NT2/D1 (cell line): ENCODE results near the gene GRPR.

Source experiments
- YY1 ChIP-seq: IDR thresholded peaks from 2 replicates; pipeline ENCODE4 v1.6.1; 2011; ENCODE audit not compliant: insufficient read length, insufficient read depth
- ZNF274 ChIP-seq: IDR thresholded peaks from 2 replicates; pipeline ENCODE4 v1.6.1; 2011; ENCODE audit warnings: mild to moderate bottlenecking, low read depth, low read length

DNA sequence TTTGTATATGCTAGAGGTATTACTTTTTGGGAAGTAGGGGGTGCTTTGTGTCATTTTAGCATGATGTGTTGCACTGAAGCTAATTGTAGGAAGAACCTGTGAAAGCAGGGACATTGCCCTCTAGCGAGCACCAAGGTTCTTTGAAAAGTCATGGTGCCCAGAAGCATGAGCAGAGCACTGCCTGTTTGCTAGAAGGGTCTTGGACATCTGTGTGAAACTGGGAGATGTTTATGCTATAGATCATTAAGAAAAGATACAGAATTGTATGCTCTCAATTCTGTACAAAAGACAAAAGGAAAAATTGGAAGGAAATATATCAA lies 14.7 kb downstream of the GRPR start:
- TF ChIP-seq ZNF274 = no peak
- no peak for TF ChIP-seq YY1
